CD1c-positive myeloid dendritic cell (primary cell): ENCODE data around the gene GGT5.
"Not testable (repeated sequence)": the region's sequence is repeated elsewhere in the genome, so short reads cannot be mapped to it uniquely, and the experiment has no call there.

Experiments used
- DNase-seq: peaks from one replicate; pipeline ENCODE4 v3.0.0-alpha.2; 2016; ENCODE audit errors: extremely low spot score

GGT5 gene

GRCh38 chr22:24183321-24184031, 61.4 kb downstream of the GGT5 start:
- DNase-seq = no peak

DNA sequence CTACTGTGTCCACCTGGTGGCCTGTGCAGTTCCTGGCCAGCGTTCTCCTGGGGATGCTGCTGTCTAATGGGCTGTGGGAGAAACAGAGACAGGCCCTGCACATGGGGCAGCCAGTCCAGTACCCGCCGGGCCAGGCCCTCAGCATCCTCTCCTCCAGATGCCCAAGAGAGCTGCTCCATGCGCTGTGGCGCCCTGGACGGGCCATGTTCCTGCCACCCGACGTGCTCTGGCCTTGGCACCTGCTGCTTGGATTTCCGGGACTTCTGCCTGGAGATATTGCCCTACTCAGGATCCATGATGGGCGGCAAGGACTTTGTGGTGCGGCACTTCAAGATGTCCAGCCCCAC, 62.0 kb downstream of the GGT5 start:
- not testable (repeated sequence) for DNase-seq

DNA sequence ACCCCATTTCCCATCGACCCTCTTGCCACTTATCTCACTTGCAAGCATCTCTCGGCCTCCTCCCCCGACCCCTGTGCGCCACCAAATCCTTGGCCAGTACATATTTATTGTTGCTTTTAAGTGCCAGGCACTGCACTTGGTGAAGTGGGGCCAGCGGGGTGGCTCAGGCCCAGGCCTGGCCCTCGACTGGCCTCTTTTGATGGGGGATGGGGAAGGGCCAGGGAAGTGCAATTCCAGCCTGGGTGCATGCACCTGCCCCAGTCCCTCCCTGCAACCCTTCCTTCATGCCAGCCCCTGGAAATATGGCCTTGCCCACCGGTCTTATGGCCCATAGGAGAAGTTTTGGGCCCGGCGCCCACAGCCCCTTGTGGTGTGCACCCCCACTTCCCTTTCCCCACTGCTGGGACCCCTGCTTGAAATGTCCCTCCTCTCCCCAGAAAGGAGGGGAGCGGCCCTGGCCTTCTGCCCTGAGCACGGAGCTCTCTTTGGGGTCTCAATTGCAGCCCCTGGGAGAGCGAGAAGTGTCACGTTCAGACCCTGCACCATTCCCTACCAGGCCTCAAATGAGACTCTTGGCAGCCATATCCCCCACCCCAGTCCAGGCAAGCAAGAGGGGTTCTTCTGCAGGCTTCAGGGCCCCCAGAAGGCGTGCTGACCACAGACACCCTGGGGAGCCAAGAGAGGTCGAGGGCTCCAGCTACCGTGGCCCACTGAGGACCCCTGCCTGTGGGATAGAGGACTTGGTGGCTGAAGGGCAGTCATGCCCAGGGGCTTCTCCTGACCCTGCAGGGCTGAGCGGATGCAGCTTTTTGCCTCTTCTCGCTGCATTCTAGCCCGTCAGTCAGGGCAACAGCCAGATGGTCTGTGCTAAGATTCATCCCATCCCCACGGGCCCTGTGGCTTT, 62.6 kb downstream of the GGT5 start:
- DNase-seq = no peak

DNA sequence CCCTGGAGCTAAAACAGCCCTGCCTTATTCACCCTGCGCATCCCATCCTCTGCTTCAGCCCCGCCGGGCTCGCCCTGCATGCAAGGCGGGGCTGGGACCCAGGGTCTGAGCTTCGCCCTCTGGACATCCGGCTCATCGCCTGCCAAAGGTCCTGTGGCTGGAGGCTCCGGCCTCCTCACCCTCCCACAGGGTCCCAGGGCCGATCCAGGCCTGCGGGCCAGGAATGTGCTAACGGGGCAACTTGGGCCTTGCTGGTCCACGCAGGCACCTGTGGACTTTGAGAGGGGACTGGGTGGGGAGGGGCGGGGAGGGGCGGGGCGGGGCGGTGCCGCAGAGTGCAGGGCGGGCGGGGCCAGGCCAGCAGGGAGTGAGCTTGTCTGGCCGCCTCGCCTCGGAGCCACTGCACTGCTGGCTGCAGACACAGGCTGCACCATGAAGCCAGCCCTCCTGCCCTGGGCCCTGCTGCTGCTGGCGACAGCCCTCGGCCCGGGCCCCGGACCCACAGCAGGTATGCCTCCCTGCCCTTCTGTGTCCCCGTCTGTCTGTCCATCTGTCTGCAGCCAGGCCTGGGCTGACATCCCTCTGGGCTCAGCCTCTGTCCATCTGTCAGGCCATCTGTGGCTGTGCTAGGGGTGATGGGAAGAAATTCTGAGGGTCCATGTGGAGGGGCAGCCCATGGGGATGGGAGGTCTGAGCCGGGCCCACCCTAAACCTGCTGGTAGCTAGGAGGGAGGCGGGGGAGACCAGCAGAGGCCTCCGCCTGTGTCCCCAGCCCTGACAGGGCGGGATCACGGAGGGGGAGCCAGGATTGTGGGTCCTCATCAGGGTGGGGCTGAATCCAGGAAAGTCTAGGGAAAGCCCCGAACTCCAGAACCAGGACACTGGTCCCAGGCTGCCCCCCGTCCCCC, 63.5 kb downstream of the GGT5 start, which contains the start of gene SUSD2:
Gene SUSD2, plus strand, starts transcription at position 400 of the 908 bp plus-strand sequence. Its CDS starts 33 bp downstream, at position 433.
- no peak for DNase-seq

DNA sequence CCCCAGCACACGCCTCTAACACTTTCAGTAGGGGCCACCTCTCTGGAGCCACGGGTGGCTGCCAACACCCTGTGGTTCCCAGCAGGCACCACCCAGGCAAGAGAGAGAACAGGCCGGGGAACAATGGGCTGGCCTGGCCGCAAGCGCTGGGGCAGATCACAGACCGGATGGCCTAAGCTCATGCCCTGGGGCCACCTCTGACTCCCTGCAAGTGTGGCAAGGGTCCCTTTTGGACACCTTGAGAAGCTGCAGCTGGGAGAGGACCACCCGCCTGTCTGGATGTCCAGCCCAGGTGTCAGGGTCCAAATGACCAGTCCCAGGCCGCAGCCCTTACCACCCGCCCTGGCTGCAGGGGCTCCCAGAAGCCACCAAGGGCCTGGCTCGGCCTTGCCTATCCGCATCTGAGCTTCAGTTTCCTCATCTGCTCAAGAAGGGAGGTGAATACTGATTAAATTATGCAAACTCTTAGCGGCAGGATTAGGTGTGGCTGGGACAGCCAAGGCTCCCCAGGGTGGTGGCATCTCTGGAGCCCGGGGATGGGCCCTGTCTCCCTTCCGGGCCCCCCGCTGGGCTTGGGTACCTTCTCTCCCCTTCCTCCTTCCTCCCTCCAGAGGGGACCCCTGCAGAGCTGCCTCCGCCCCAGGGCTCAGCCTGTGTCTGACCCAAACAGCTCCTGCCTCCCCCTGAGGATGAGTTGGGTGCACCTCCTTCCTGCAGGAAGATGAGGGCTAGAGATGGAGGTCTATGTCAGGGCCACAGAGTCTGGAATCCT, 64.4 kb downstream of the GGT5 start:
- DNase-seq = no peak

DNA sequence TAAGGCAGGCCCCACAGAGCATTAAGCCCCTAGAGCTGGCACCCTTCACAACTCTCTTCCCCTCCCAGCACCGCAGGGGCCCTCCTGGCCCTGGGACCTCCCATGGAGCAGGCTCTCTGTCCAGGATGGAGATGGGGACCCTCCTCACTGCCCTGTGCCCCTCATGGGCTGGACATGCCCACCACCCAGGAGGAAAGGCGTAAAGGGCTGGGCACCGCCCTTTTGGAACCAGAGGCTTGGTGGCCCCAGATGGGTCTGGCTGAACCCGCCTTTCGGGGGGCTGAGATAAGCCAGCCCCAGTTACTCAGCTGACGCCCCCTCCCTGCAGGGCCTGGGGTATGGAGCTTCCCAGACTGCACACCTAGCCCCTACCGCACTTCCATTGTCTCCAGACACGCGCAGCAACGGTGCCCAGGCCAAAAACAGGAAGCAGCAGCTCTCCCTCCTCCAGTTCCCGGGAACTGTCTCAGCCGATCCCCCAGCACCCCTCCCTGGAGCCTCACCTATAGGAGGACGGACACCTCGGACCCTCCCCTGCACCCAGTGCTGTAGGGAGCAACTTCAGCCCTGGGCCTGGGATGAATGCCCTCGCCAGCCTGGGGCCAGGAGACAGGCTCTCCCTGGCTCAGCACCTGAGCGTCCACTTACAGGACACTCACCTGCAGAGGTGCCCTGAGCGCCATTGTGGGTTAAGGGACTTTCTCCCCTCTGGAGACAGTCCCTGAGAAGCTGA, 65.2 kb downstream of the GGT5 start:
- no peak for DNase-seq

- no peak for DNase-seq
Measured at GRCh38 chr22:24178502-24179440, 66.1 kb downstream of the GGT5 start.

DNA sequence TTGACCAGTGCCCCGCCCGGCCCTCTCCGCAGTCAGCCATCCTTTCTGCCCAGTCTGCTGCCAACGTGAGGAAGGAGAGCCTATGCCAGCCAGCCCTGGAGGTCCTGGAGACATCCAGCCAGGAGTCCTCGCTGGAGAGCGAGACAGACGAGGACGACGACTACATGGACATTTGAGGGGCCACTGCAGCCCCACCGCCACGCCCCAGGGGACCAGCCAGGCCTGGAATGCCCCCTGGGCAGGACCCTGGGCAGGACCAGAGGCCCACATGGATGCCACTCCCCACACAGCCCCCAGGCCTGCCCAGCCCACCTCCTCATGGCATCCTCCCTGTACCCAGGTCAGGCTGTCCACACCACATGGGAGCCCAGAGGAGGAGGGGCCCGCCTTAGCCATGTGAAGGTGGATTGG, 66.9 kb downstream of the GGT5 start:
- no peak for DNase-seq

GRCh38 chr22:24177456-24177855, 67.4 kb downstream of the GGT5 start:
- DNase-seq = no peak

DNA sequence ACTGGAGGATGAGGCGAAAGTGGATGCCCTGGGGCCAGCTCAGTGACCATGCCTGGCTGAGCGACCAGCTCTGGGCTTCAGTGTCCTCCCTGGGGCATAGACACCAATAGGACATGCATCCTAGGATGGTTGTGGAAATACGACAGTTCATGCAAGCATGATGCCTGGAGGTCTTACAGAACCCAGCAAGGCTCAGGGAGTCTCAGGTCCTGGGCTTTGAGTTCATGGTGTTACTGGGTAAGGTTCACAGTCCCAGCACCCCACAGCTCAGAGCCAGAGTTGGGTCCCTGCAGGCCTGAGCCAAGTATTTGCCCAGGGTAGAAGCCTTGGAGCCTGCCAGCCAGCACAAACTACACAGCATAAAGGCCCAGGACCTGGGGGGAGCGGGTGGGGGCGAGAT, 67.8 kb downstream of the GGT5 start:
- DNase-seq = no peak

- DNase-seq = no peak
Measured at GRCh38 chr22:24176630-24177029, 68.3 kb downstream of the GGT5 start.

DNA sequence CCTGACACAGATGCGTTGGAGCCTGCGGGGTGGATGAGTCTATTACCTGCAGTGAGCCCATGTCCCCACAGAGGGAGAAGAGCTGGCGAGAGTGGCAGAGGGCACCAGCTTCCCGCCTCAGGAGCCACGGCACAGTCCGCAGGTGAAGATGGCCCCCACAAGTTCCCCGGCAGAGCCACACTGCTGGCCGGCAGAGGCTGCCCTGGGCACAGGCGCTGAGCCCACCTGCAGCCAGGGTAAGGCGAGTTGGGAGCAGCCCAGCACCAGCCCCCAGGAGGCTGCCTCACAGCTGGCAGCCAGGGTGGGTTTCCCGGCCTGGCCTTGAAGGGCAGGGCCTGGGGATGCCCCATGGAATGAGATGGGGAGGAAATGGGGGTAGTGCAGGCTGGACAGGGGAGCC, 68.8 kb downstream of the GGT5 start:
- DNase-seq = no peak

GRCh38 chr22:24175160-24175808, 69.6 kb downstream of the GGT5 start:
- peak; percentile 72 for DNase-seq

DNA sequence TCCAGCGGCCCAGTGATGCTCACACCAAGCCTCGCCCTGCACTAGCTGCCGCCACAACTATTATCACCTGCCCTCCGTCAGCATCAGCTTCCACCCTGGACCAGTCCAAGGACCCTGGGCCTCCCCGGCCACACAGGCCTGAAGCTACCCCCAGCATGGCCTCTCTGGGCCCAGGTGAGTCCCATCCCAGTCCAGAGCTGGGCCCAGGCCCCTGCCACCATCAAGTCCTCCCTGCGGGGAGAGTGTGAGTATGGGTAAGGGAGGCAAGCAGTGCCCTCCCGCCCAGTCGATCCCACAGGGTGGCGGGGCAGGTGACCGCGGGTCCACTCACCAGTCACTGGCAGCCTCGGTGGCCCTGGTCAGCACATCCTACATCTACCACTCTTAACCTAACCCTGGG, 73.1 kb downstream of the GGT5 start:
- no peak for DNase-seq

- DNase-seq = no peak
Measured at GRCh38 chr22:24170632-24171031, 74.2 kb downstream of the GGT5 start.

DNA sequence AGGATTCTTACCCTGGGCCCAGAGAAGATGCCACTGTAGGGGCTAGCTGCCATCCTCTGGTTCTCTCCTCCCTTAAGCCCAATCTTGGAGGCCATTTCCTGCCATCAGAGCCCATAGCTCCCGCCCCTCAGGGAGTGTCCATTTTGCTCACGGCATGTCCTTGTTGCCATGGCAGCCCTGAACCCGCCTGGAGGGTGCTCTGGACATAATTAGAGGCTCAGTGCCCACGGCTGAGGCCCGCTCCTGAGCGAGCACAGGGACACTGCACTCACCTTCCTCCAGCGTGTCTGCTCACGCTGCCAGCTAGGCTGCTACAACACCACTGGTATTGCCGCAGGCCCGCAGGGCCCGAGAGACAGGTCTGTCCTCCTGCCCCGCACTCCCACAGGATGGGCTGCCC, 74.7 kb downstream of the GGT5 start:
- DNase-seq = no peak
